Stimulated activated naive CD8-positive, alpha-beta T cell treated with anti-CD3 and anti-CD28 coated beads, Interleukin-15, amount 100 ng/mL, for 72 hours (primary cell): ENCODE measurements around the gene TRABD2B.

ENCODE experiments used
- ATAC-seq: fragments of 150-1000 bp; cut with Tn5 transposase; 2 replicates; pipeline ENCODE4 v1.10.0; 2021; ENCODE audit warnings: mild to moderate bottlenecking, moderate library complexity
- DNase-seq, 2 donors: peaks; one replicate each; pipeline ENCODE4 v3.0.0; 2021 to 2022
- H3K27ac Mint-ChIP-seq, 2 donors: one replicate each; pipeline ENCODE4 v1.8.0; 2022; ENCODE audit warnings: mild to moderate bottlenecking in 2 of 2, mixed read lengths in 2 of 2, moderate library complexity in 2 of 2
- H3K27me3 Mint-ChIP-seq: one replicate; pipeline ENCODE4 v1.8.0; 2022; ENCODE audit warnings: mixed read lengths
- H3K4me1 Mint-ChIP-seq: one replicate; pipeline ENCODE4 v1.8.0; 2022; ENCODE audit warnings: mild to moderate bottlenecking, mixed read lengths
- H3K4me3 Mint-ChIP-seq, 2 donors: one replicate each; pipeline ENCODE4 v1.8.0; 2022; ENCODE audit warnings: mild to moderate bottlenecking in 2 of 2, mixed read lengths in 2 of 2, moderate library complexity in 1 of 2
- H3K9me3 Mint-ChIP-seq, 2 donors: one replicate each; pipeline ENCODE4 v1.8.0; 2022; ENCODE audit warnings: mixed read lengths in 2 of 2

TRABD2B gene

GRCh38 chr1:47783638-47784496 is 213.3 kb downstream of the TRABD2B start:
- Mint-ChIP-seq H3K4me1 (no peaks in the 10 kb centered on the region), H3K9me3 (no peaks in the 10 kb centered on the region), H3K4me3 (no peak overlapping the region), H3K27me3 (no peaks in the 10 kb centered on the region), H3K27ac (no peak overlapping the region)
- DNase-seq (no peak), ATAC-seq (no peak)

GRCh38 chr1:47782414-47783166 is 214.6 kb downstream of the TRABD2B start:
- no peak overlapping the region for H3K27ac Mint-ChIP-seq
- H3K27me3 Mint-ChIP-seq, result no peaks in the 10 kb centered on the region
- no peak overlapping the region for H3K4me3 Mint-ChIP-seq
- no peaks in the 10 kb centered on the region for H3K4me1 Mint-ChIP-seq
- no peak for DNase-seq
- no peaks in the 10 kb centered on the region for H3K9me3 Mint-ChIP-seq
- ATAC-seq, result no peak

- no peak for DNase-seq
Observed at GRCh38 chr1:47781171-47781959, 215.8 kb downstream of the TRABD2B start.

GRCh38 chr1:47780469-47780995 is 216.7 kb downstream of the TRABD2B start:
- no peak for DNase-seq
- ATAC-seq, result no peak
- H3K4me1 Mint-ChIP-seq, result no peaks in the 10 kb centered on the region
- H3K27ac Mint-ChIP-seq, result no peak overlapping the region
- H3K27me3 Mint-ChIP-seq, result no peaks in the 10 kb centered on the region
- no peaks in the 10 kb centered on the region for H3K9me3 Mint-ChIP-seq
- no peak overlapping the region for H3K4me3 Mint-ChIP-seq

More at GRCh38 chr1:47781171-47781959, 215.8 kb downstream of the TRABD2B start:
- no peaks in the 10 kb centered on the region for H3K4me1 Mint-ChIP-seq
- H3K4me3 Mint-ChIP-seq, result no peak overlapping the region
- H3K9me3 Mint-ChIP-seq, result no peaks in the 10 kb centered on the region
- H3K27ac Mint-ChIP-seq, result peak overlapping the region in 1 of 2 donors; percentile 1
- H3K27me3 Mint-ChIP-seq, result no peaks in the 10 kb centered on the region
- no peak for ATAC-seq

- Mint-ChIP-seq H3K27me3 (no peaks in the 10 kb centered on the region), H3K27ac (no peak overlapping the region), H3K4me1 (no peaks in the 10 kb centered on the region), H3K9me3 (no peaks in the 10 kb centered on the region), H3K4me3 (no peak overlapping the region)
- DNase-seq (no peak), ATAC-seq (no peak)
Observed at GRCh38 chr1:47779613-47780012, 217.6 kb downstream of the TRABD2B start.

- Mint-ChIP-seq H3K27ac (no peak overlapping the region), H3K4me1 (no peaks in the 10 kb centered on the region), H3K4me3 (no peak overlapping the region), H3K9me3 (no peaks in the 10 kb centered on the region), H3K27me3 (no peaks in the 10 kb centered on the region)
- ATAC-seq (no peak), DNase-seq (no peak)
Observed at GRCh38 chr1:47778280-47778679, 218.9 kb downstream of the TRABD2B start.

GRCh38 chr1:47777322-47777721 is 219.9 kb downstream of the TRABD2B start:
- Mint-ChIP-seq H3K4me3 (no peak overlapping the region), H3K4me1 (no peaks in the 10 kb centered on the region), H3K27me3 (no peaks in the 10 kb centered on the region), H3K9me3 (no peaks in the 10 kb centered on the region), H3K27ac (no peak overlapping the region)
- no peak for DNase-seq
- no peak for ATAC-seq

GRCh38 chr1:47776667-47777131 is 220.5 kb downstream of the TRABD2B start:
- ATAC-seq (no peak), DNase-seq (no peak)
- no peaks in the 10 kb centered on the region for H3K9me3 Mint-ChIP-seq
- no peak overlapping the region for H3K4me3 Mint-ChIP-seq
- H3K27ac Mint-ChIP-seq, result no peak overlapping the region
- no peaks in the 10 kb centered on the region for H3K4me1 Mint-ChIP-seq
- H3K27me3 Mint-ChIP-seq, result no peaks in the 10 kb centered on the region

GRCh38 chr1:47774986-47775834 is 222.0 kb downstream of the TRABD2B start:
- DNase-seq, result no peak
- no peaks in the 10 kb centered on the region for H3K4me1 Mint-ChIP-seq
- H3K4me3 Mint-ChIP-seq, result no peak overlapping the region
- no peaks in the 10 kb centered on the region for H3K9me3 Mint-ChIP-seq
- ATAC-seq, result no peak
- no peaks in the 10 kb centered on the region for H3K27me3 Mint-ChIP-seq
- no peak overlapping the region for H3K27ac Mint-ChIP-seq

- ATAC-seq, result no peak
Observed at GRCh38 chr1:47772960-47773682, 224.1 kb downstream of the TRABD2B start.

GRCh38 chr1:47772281-47772680 is 224.9 kb downstream of the TRABD2B start:
- H3K27ac Mint-ChIP-seq, result no peak overlapping the region
- no peak for ATAC-seq

More at GRCh38 chr1:47772960-47773682, 224.1 kb downstream of the TRABD2B start:
- no peak for DNase-seq
- Mint-ChIP-seq H3K27me3 (no peaks in the 10 kb centered on the region), H3K9me3 (no peaks in the 10 kb centered on the region), H3K4me1 (no peaks in the 10 kb centered on the region), H3K4me3 (no peak overlapping the region), H3K27ac (no peak overlapping the region)

GRCh38 chr1:47771751-47772150 is 225.4 kb downstream of the TRABD2B start:
- Mint-ChIP-seq H3K27ac (no peak overlapping the region), H3K4me1 (no peaks in the 10 kb centered on the region), H3K4me3 (no peak overlapping the region), H3K27me3 (no peaks in the 10 kb centered on the region), H3K9me3 (no peaks in the 10 kb centered on the region)
- ATAC-seq (no peak), DNase-seq (no peak)

More at GRCh38 chr1:47772281-47772680, 224.9 kb downstream of the TRABD2B start:
- Mint-ChIP-seq H3K4me1 (no peaks in the 10 kb centered on the region), H3K9me3 (no peaks in the 10 kb centered on the region), H3K4me3 (no peak overlapping the region), H3K27me3 (no peaks in the 10 kb centered on the region)
- DNase-seq, result no peak

GRCh38 chr1:47769983-47770382 is 227.2 kb downstream of the TRABD2B start:
- ATAC-seq (no peak), DNase-seq (no peak)
- no peaks in the 10 kb centered on the region for H3K9me3 Mint-ChIP-seq
- H3K4me3 Mint-ChIP-seq, result no peak overlapping the region
- no peaks in the 10 kb centered on the region for H3K4me1 Mint-ChIP-seq
- H3K27me3 Mint-ChIP-seq, result no peaks in the 10 kb centered on the region
- H3K27ac Mint-ChIP-seq, result no peak overlapping the region

- Mint-ChIP-seq H3K4me3 (no peak overlapping the region), H3K4me1 (no peaks in the 10 kb centered on the region), H3K9me3 (no peaks in the 10 kb centered on the region), H3K27me3 (no peaks in the 10 kb centered on the region), H3K27ac (no peak overlapping the region)
- ATAC-seq (no peak), DNase-seq (no peak)
Observed at GRCh38 chr1:47769295-47769694, 227.9 kb downstream of the TRABD2B start.
